SW480 (cell line): Measurements from ENCODE around the gene DAB2.
"Not testable (repeated sequence)": the region's sequence is repeated elsewhere in the genome, so short reads cannot be mapped to it uniquely, and the experiment has no call there.

Experiments used
- DNase-seq: peaks from one replicate; pipeline ENCODE4 v3.0.0-alpha.2; 2016; ENCODE audit warnings: low spot score

Gene DAB2

GRCh38 chr5:39420482-39421145 is 4.2 kb downstream of the DAB2 start:
- no peak for DNase-seq

GRCh38 chr5:39419796-39420195 is 5.0 kb downstream of the DAB2 start:
- no peak for DNase-seq

GRCh38 chr5:39417979-39418378 is 6.8 kb downstream of the DAB2 start:
- DNase-seq, result no peak

GRCh38 chr5:39415201-39415600 is 9.6 kb downstream of the DAB2 start:
- no peak for DNase-seq

- DNase-seq, result no peak
These were observed 10.4 kb downstream of the DAB2 start for GRCh38 chr5:39414426-39414825.

GRCh38 chr5:39413771-39414170 is 11.0 kb downstream of the DAB2 start:
- no peak for DNase-seq

GRCh38 chr5:39412721-39413394 is 11.9 kb downstream of the DAB2 start:
- no peak for DNase-seq

GRCh38 chr5:39411985-39412384 is 12.8 kb downstream of the DAB2 start:
- no peak for DNase-seq

- DNase-seq, result no peak
These were observed 13.7 kb downstream of the DAB2 start for GRCh38 chr5:39411061-39411460.

- no peak for DNase-seq
These were observed 15.7 kb downstream of the DAB2 start for GRCh38 chr5:39409033-39409432.

GRCh38 chr5:39405083-39405843 is 19.5 kb downstream of the DAB2 start:
- DNase-seq, result no peak

GRCh38 chr5:39403761-39404160 is 21.0 kb downstream of the DAB2 start:
- not testable (repeated sequence) for DNase-seq

GRCh38 chr5:39402140-39402539 is 22.6 kb downstream of the DAB2 start:
- DNase-seq, result not testable (repeated sequence)

- DNase-seq, result no peak
These were observed 23.8 kb downstream of the DAB2 start for GRCh38 chr5:39400713-39401578.

- peak; percentile 30 for DNase-seq
These were observed 25.4 kb downstream of the DAB2 start for GRCh38 chr5:39399135-39400036.

- no peak for DNase-seq
These were observed 27.9 kb downstream of the DAB2 start for GRCh38 chr5:39396843-39397242.

GRCh38 chr5:39395521-39395920 is 29.3 kb downstream of the DAB2 start:
- DNase-seq, result no peak

- no peak for DNase-seq
These were observed 29.8 kb downstream of the DAB2 start for GRCh38 chr5:39394946-39395345.

- no peak for DNase-seq
These were observed 33.8 kb downstream of the DAB2 start for GRCh38 chr5:39390945-39391344.

- no peak for DNase-seq
These were observed 37.5 kb downstream of the DAB2 start for GRCh38 chr5:39387293-39387692.

GRCh38 chr5:39384271-39384670 is 40.5 kb downstream of the DAB2 start:
- no peak for DNase-seq
